Measurements from ENCODE around the gene NAV2.

The NAV2 gene

DNA sequence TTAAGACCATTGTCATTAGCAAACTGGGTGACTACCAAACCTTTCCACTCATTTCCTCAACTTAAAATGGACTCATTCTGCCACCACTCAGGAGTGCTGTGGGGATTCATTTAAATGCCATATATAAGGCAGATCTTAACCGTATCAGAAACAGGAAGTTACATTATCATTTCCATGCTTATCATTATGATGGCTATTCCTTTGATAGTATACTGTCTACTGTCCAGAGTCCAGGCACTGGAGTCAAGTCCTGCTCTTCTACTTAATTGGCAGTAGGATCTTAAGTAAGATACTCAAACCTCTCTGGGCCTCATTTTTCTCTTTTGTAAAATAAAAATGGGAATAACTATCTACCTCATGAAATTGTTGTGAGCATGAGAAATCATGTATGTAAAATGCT, 8.4 kb upstream of the NAV2 start:
- H3K36me3 ChIP-seq (ENCODE audit: control insufficient read depth, insufficient read depth, low read length): no peaks in the 10 kb centered on the region
- peaks cover 4% of the 10 kb centered on the region; the same call in 1 of the 2 replicates for H3K27me3 ChIP-seq (ENCODE audit: control insufficient read depth, insufficient read depth, low read length)
- no peak overlapping the region for H3K4me3 ChIP-seq (ENCODE audit: low read depth, low read length)
- no peaks in the 10 kb centered on the region for H3K9me3 ChIP-seq (ENCODE audit: control insufficient read depth, insufficient read depth, low read depth, low read length)
- H3K4me1 ChIP-seq (ENCODE audit: control insufficient read depth, insufficient read depth, low read length): peaks cover 12% of the 10 kb centered on the region; the same call in 1 of the 2 replicates
- no peak overlapping the region for H3K9ac ChIP-seq (ENCODE audit: low read length)
- H3K27ac ChIP-seq (ENCODE audit: low read depth, low read length): no peak overlapping the region

DNA sequence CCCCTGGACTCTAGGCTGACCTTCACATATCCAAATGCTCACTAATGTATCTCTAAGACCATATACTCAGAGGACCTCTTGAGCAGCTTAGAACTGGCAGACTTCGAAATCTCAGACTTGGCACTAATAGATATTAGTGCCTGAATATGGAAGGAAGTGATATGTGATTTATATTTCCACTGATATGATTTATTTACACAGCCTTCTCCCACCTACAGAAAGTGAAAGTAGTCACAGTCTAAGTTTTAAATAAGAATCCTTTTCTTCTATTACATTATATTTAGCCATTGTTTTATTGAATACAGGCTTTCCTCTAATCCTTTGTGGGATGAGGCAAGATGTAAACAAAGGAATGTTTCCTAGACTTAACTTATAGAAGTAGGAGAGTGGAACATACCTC, 6.7 kb upstream of the NAV2 start:
- Histone ChIP-seq H3K4me1 (ENCODE audit: control insufficient read depth, insufficient read depth, low read length) (peaks cover 12% of the 10 kb centered on the region; the same call in 1 of the 2 replicates), H3K36me3 (ENCODE audit: control insufficient read depth, insufficient read depth, low read length) (no peaks in the 10 kb centered on the region), H3K27me3 (ENCODE audit: control insufficient read depth, insufficient read depth, low read length) (peaks cover 5% of the 10 kb centered on the region), H3K9me3 (ENCODE audit: control insufficient read depth, insufficient read depth, low read depth, low read length) (no peaks in the 10 kb centered on the region), H3K27ac (ENCODE audit: low read depth, low read length) (no peak overlapping the region), H3K9ac (ENCODE audit: low read length) (no peak overlapping the region), H3K4me3 (ENCODE audit: low read depth, low read length) (no peak overlapping the region)

GRCh38 chr11:19711911-19712280, 741 bp upstream of the NAV2 start:
- H3K4me3 ChIP-seq (ENCODE audit: low read depth, low read length): peak overlapping the region; percentile 65

DNA sequence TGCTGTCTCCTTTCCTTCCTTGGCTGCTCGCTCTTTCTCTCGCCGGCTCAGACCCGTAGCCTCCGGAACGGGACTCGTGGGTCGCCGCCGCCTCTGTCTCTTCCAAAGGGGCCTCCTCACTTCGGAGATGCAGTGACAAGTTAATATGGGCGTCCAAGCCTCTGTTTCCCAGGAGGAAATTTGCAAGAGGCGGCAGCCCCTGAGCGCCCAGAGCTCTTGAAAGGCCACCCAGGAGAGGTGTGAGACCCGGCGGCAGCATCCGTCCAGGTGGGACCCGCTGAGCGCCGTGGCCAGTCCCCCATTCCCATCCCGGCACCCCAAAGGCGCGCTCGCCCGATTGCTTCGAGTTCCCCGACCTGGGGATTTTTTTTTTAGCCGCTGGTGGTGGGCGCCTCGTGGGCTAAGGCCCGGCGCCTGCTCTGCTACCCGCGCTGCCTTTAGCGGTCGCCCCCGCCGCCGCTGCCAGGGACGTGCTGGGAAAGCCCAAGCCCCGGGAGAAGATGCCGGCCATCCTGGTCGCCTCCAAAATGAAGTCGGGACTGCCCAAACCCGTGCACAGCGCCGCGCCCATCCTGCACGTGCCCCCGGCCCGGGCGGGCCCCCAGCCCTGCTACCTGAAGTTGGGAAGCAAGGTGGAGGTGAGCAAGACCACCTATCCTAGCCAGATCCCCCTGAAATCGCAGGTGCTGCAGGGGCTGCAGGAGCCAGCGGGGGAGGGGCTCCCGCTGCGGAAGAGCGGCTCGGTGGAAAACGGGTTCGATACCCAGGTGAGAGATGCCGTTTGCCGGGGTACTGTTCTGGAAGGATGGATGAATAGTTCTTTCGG, 772 bp downstream of the NAV2 start:
- no peak overlapping the region for H3K27ac ChIP-seq (ENCODE audit: low read depth, low read length)
- H3K27me3 ChIP-seq (ENCODE audit: control insufficient read depth, insufficient read depth, low read length): peaks cover 53% of the 10 kb centered on the region
- H3K9ac ChIP-seq (ENCODE audit: low read length): peak overlapping the region; percentile 25

More at GRCh38 chr11:19711911-19712280, 741 bp upstream of the NAV2 start:
- peak overlapping the region; percentile 81 for H3K9ac ChIP-seq (ENCODE audit: low read length)
- peak overlapping the region; percentile 69; the same call in 1 of the 2 replicates for H3K27ac ChIP-seq (ENCODE audit: low read depth, low read length)
- H3K9me3 ChIP-seq (ENCODE audit: control insufficient read depth, insufficient read depth, low read depth, low read length): no peaks in the 10 kb centered on the region
- peaks cover 18% of the 10 kb centered on the region for H3K4me1 ChIP-seq (ENCODE audit: control insufficient read depth, insufficient read depth, low read length)
- peaks cover 53% of the 10 kb centered on the region for H3K27me3 ChIP-seq (ENCODE audit: control insufficient read depth, insufficient read depth, low read length)
- H3K36me3 ChIP-seq (ENCODE audit: control insufficient read depth, insufficient read depth, low read length): no peaks in the 10 kb centered on the region

GRCh38 chr11:19714022-19714386, 1.4 kb downstream of the NAV2 start:
- H3K27me3 ChIP-seq (ENCODE audit: control insufficient read depth, insufficient read depth, low read length): peaks cover 53% of the 10 kb centered on the region
- H3K9me3 ChIP-seq (ENCODE audit: control insufficient read depth, insufficient read depth, low read depth, low read length): no peaks in the 10 kb centered on the region
- H3K4me3 ChIP-seq (ENCODE audit: low read depth, low read length): peak overlapping the region; percentile 56
- H3K36me3 ChIP-seq (ENCODE audit: control insufficient read depth, insufficient read depth, low read length): no peaks in the 10 kb centered on the region
- H3K9ac ChIP-seq (ENCODE audit: low read length): no peak overlapping the region
- no peak overlapping the region for H3K27ac ChIP-seq (ENCODE audit: low read depth, low read length)
- H3K4me1 ChIP-seq (ENCODE audit: control insufficient read depth, insufficient read depth, low read length): peaks cover 18% of the 10 kb centered on the region

More for the DNA sequence above, 772 bp downstream of the NAV2 start:
- Histone ChIP-seq H3K9me3 (ENCODE audit: control insufficient read depth, insufficient read depth, low read depth, low read length) (no peaks in the 10 kb centered on the region), H3K4me1 (ENCODE audit: control insufficient read depth, insufficient read depth, low read length) (peaks cover 18% of the 10 kb centered on the region), H3K4me3 (ENCODE audit: low read depth, low read length) (peak overlapping the region; percentile 56), H3K36me3 (ENCODE audit: control insufficient read depth, insufficient read depth, low read length) (no peaks in the 10 kb centered on the region)

- H3K27me3 ChIP-seq (ENCODE audit: control insufficient read depth, insufficient read depth, low read length): peaks cover 53% of the 10 kb centered on the region
- H3K4me3 ChIP-seq (ENCODE audit: low read depth, low read length): peak overlapping the region; percentile 56
- H3K9ac ChIP-seq (ENCODE audit: low read length): no peak overlapping the region
- H3K4me1 ChIP-seq (ENCODE audit: control insufficient read depth, insufficient read depth, low read length): peaks cover 18% of the 10 kb centered on the region
- no peak overlapping the region for H3K27ac ChIP-seq (ENCODE audit: low read depth, low read length)
- no peaks in the 10 kb centered on the region for H3K36me3 ChIP-seq (ENCODE audit: control insufficient read depth, insufficient read depth, low read length)
- H3K9me3 ChIP-seq (ENCODE audit: control insufficient read depth, insufficient read depth, low read depth, low read length): no peaks in the 10 kb centered on the region
Observed at GRCh38 chr11:19714387-19715363, 2.0 kb downstream of the NAV2 start.

DNA sequence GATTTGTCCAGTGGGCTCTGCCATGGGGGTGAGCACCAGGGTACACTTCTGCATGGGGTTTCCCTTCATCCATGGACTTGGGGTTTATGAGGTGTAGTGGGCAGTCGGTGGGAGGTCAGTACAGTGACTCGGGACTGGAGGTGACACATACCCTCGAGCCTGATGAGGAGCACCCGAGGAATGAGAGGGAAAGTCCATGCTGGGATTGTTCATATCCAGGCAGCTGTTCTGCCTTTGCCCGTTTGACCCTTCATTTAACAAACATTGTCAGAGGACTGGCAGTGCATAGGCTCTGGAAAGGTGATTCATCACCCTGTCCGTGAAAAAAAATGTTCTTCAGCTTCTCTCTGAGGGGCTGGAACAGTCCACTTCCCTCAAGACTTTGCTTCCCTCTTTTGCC, 2.7 kb downstream of the NAV2 start:
- no peak overlapping the region for H3K4me3 ChIP-seq (ENCODE audit: low read depth, low read length)
- peaks cover 53% of the 10 kb centered on the region for H3K27me3 ChIP-seq (ENCODE audit: control insufficient read depth, insufficient read depth, low read length)
- no peak overlapping the region for H3K27ac ChIP-seq (ENCODE audit: low read depth, low read length)
- H3K9ac ChIP-seq (ENCODE audit: low read length): no peak overlapping the region
- peaks cover 18% of the 10 kb centered on the region for H3K4me1 ChIP-seq (ENCODE audit: control insufficient read depth, insufficient read depth, low read length)
- no peaks in the 10 kb centered on the region for H3K36me3 ChIP-seq (ENCODE audit: control insufficient read depth, insufficient read depth, low read length)
- no peaks in the 10 kb centered on the region for H3K9me3 ChIP-seq (ENCODE audit: control insufficient read depth, insufficient read depth, low read depth, low read length)

DNA sequence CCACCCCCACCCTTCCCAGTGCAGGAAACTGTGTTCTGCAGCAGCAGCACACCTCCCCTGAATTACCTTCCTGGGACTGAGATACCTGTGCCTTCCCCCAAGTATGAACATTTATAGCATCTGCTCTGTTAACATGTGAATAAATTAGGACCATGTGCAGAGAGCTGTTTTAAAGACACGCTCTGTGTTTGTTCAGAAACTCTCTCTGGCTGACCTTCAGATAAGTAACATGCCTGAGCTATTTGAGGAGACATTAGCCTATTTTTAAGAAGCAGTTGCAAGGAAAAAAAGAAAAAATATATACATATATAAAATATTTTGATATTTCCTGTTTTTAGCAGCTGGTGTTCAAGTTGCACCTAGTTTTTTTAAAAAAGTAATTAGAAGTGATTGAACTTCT, 5.4 kb downstream of the NAV2 start:
- H3K9me3 ChIP-seq (ENCODE audit: control insufficient read depth, insufficient read depth, low read depth, low read length): no peaks in the 10 kb centered on the region
- H3K27me3 ChIP-seq (ENCODE audit: control insufficient read depth, insufficient read depth, low read length): peaks cover 36% of the 10 kb centered on the region
- peaks cover 7% of the 10 kb centered on the region; the same call in 1 of the 2 replicates for H3K4me1 ChIP-seq (ENCODE audit: control insufficient read depth, insufficient read depth, low read length)
- no peaks in the 10 kb centered on the region for H3K36me3 ChIP-seq (ENCODE audit: control insufficient read depth, insufficient read depth, low read length)
- H3K4me3 ChIP-seq (ENCODE audit: low read depth, low read length): no peak overlapping the region
- no peak overlapping the region for H3K9ac ChIP-seq (ENCODE audit: low read length)
- no peak overlapping the region for H3K27ac ChIP-seq (ENCODE audit: low read depth, low read length)

GRCh38 chr11:19718951-19719350, 6.3 kb downstream of the NAV2 start:
- Histone ChIP-seq H3K4me3 (ENCODE audit: low read depth, low read length) (no peak overlapping the region), H3K9me3 (ENCODE audit: control insufficient read depth, insufficient read depth, low read depth, low read length) (no peaks in the 10 kb centered on the region), H3K27ac (ENCODE audit: low read depth, low read length) (no peak overlapping the region), H3K4me1 (ENCODE audit: control insufficient read depth, insufficient read depth, low read length) (peaks cover 4% of the 10 kb centered on the region; the same call in 1 of the 2 replicates), H3K36me3 (ENCODE audit: control insufficient read depth, insufficient read depth, low read length) (no peaks in the 10 kb centered on the region), H3K9ac (ENCODE audit: low read length) (no peak overlapping the region), H3K27me3 (ENCODE audit: control insufficient read depth, insufficient read depth, low read length) (peaks cover 27% of the 10 kb centered on the region)

DNA sequence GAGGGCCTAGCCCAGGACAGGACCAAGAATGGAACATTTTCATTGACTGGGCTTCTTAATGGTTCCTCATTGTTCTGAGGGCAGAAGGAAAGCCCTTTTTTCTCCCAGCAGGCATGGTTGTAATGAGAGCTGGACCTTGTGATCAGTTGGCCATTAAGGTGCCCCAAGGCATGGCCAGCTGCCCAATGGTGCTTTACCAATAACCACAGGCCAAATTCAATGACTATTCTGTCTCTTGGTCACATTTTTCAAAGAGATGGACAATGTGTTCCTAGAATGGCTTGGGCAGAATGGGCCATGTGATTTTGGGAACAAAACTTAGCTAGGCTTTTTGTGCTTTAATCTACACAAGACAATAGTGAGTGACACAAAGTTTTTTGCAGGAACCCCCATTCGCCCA, 7.3 kb downstream of the NAV2 start:
- Histone ChIP-seq H3K36me3 (ENCODE audit: control insufficient read depth, insufficient read depth, low read length) (no peaks in the 10 kb centered on the region), H3K4me1 (ENCODE audit: control insufficient read depth, insufficient read depth, low read length) (no peaks in the 10 kb centered on the region; the same call in 1 of the 2 replicates), H3K9ac (ENCODE audit: low read length) (no peak overlapping the region), H3K9me3 (ENCODE audit: control insufficient read depth, insufficient read depth, low read depth, low read length) (no peaks in the 10 kb centered on the region), H3K27ac (ENCODE audit: low read depth, low read length) (no peak overlapping the region), H3K4me3 (ENCODE audit: low read depth, low read length) (no peak overlapping the region), H3K27me3 (ENCODE audit: control insufficient read depth, insufficient read depth, low read length) (peaks cover 17% of the 10 kb centered on the region)

- no peak overlapping the region for H3K4me3 ChIP-seq (ENCODE audit: low read depth, low read length)
- no peak overlapping the region for H3K9ac ChIP-seq (ENCODE audit: low read length)
- no peaks in the 10 kb centered on the region for H3K9me3 ChIP-seq (ENCODE audit: control insufficient read depth, insufficient read depth, low read depth, low read length)
- H3K27ac ChIP-seq (ENCODE audit: low read depth, low read length): no peak overlapping the region
- H3K27me3 ChIP-seq (ENCODE audit: control insufficient read depth, insufficient read depth, low read length): peaks cover 5% of the 10 kb centered on the region
- H3K4me1 ChIP-seq (ENCODE audit: control insufficient read depth, insufficient read depth, low read length): no peaks in the 10 kb centered on the region; the same call in 1 of the 2 replicates
- no peaks in the 10 kb centered on the region for H3K36me3 ChIP-seq (ENCODE audit: control insufficient read depth, insufficient read depth, low read length)
Observed at GRCh38 chr11:19721176-19721575, 8.5 kb downstream of the NAV2 start.

Measured in HUES6 (cell line).